H1 (cell line): ENCODE data around the gene WDR1. TPM values are rescaled to one million over a fixed set of nuclear protein-coding genes. Genes with fewer than 3 reads are reported as not detected.

Experiments
- CTCF ChIA-PET: fragments of 300-600 bp; sonication (Branson Sonifier 250); formaldehyde crosslinking; loops from one replicate; lab custom pipeline; 2021; ENCODE audit not compliant: partially characterized antibody; lab: Charles Lee
- POLR2A ChIA-PET: fragments of 300-600 bp; sonication (Branson Sonifier 250); formaldehyde crosslinking; loops from one replicate; lab custom pipeline; 2021; ENCODE audit warnings: inconsistent platforms; ENCODE audit not compliant: partially characterized antibody; lab: Charles Lee
- DNase-seq, 2 experiments: peaks; one replicate each; pipeline versions ENCODE4 v3.0.0 to v3.0.0-alpha.2; 2010 to 2022; ENCODE audit warnings: low spot score in 2 of 2, low read depth in 1 of 2, mixed read lengths in 1 of 2
- FAIRE-seq: peaks from 2 replicates; lab custom pipeline; 2011; peaks lifted over from hg19 to GRCh38; lab: Jason Lieb, UNC
- H2AFZ ChIP-seq: 2 replicates; pipeline ENCODE4 v1.8.1; 2012; ENCODE audit warnings: low read length, inconsistent platforms
- H2AK5ac ChIP-seq: 2 replicates; pipeline ENCODE4 v1.6.1; 2013; ENCODE audit warnings: low read depth, low read length
- H2BK120ac ChIP-seq: replicated peaks from 2 replicates; pipeline ENCODE3; 2013; ENCODE audit warnings: low read depth, low read length, inconsistent platforms
- H2BK12ac ChIP-seq: 2 replicates; pipeline ENCODE4 v1.6.1; 2013; ENCODE audit warnings: low read depth, low read length
- H2BK15ac ChIP-seq: 2 replicates; pipeline ENCODE4 v1.6.1; 2013; ENCODE audit warnings: low read length
- H2BK20ac ChIP-seq: 2 replicates; pipeline ENCODE4 v1.6.1; 2013; ENCODE audit warnings: low read length
- H2BK5ac ChIP-seq: 2 replicates; pipeline ENCODE4 v1.6.1; 2013; ENCODE audit warnings: low read depth, low read length
- H3K14ac ChIP-seq: 2 replicates; pipeline ENCODE4 v1.6.1; 2013; ENCODE audit warnings: inconsistent platforms; ENCODE audit not compliant: insufficient read length
- H3K18ac ChIP-seq: 2 replicates; pipeline ENCODE4 v1.6.1; 2013; ENCODE audit warnings: low read length; ENCODE audit errors: extremely low read depth
- H3K23ac ChIP-seq: 2 replicates; pipeline ENCODE4 v1.6.1; 2013; ENCODE audit warnings: inconsistent platforms; ENCODE audit not compliant: insufficient read length
- H3K23me2 ChIP-seq: 2 replicates; pipeline ENCODE4 v1.6.1; 2013; ENCODE audit warnings: low read depth, low read length
- H3K27ac ChIP-seq: 2 replicates; pipeline ENCODE4 v1.6.1; 2011; ENCODE audit warnings: low read depth, low read length, inconsistent platforms
- H3K27me3 ChIP-seq, 4 experiments: replicated peaks in 1 of 4; 1 replicate in 1 of 4; 2 replicates in 3 of 4; pipeline versions ENCODE4 v1.6.1 to v1.8.1; 2011 to 2013; ENCODE audit warnings: low read length in 3 of 4, mild to moderate bottlenecking in 3 of 4, inconsistent platforms in 2 of 4, mixed read lengths in 2 of 4, moderate library complexity in 1 of 4; ENCODE audit not compliant: control insufficient read depth in 3 of 4, insufficient read depth in 3 of 4; ENCODE audit errors: extremely low read depth in 1 of 4
- H3K36me3 ChIP-seq, 4 experiments: 2 replicates each; pipeline versions ENCODE4 v1.6.1 to v1.8.1; 2011 to 2013; ENCODE audit warnings: mild to moderate bottlenecking in 4 of 4, low read length in 3 of 4, moderate library complexity in 2 of 4, control low read depth in 1 of 4, inconsistent platforms in 1 of 4; ENCODE audit not compliant: insufficient read depth in 4 of 4, control insufficient read depth in 2 of 4
- H3K4ac ChIP-seq: replicated peaks from 2 replicates; pipeline ENCODE3; 2013; ENCODE audit warnings: low read length, low read depth, mixed read lengths, inconsistent platforms; ENCODE audit not compliant: insufficient read length
- H3K4me1 ChIP-seq, 4 experiments: replicated peaks in 1 of 4; 1 replicate in 1 of 4; 2 replicates in 3 of 4; pipeline versions ENCODE4 v1.6.1 to v1.8.1; 2011 to 2013; ENCODE audit warnings: low read length in 3 of 4, inconsistent platforms in 2 of 4, mixed read lengths in 1 of 4; ENCODE audit not compliant: insufficient read depth in 4 of 4, control insufficient read depth in 3 of 4
- H3K4me2 ChIP-seq, 2 experiments: 2 replicates each; pipeline versions ENCODE4 v1.6.1 to v1.8.1; 2011 to 2013; ENCODE audit warnings: low read depth in 2 of 2, low read length in 2 of 2, control low read depth in 1 of 2, inconsistent platforms in 1 of 2, mild to moderate bottlenecking in 1 of 2; ENCODE audit not compliant: insufficient read depth in 1 of 2
- H3K4me3 ChIP-seq, 4 experiments: fragments of 200-600, 300-600 bp in 1 of 4; sonication (generic), shearing (Covaris generic), sonication (Bioruptor Twin) in 1 of 4; 2 replicates each; pipeline versions ENCODE4 v1.5.1 to v1.8.1; 2011 to 2016; ENCODE audit warnings: low read length in 4 of 4, low read depth in 3 of 4, control low read depth in 2 of 4, inconsistent platforms in 2 of 4, mild to moderate bottlenecking in 2 of 4, mixed read lengths in 1 of 4, moderate library complexity in 1 of 4; ENCODE audit not compliant: insufficient read depth in 2 of 4; ENCODE audit errors: extremely low read depth in 1 of 4
- H3K56ac ChIP-seq: replicated peaks from 2 replicates; pipeline ENCODE3; 2013; ENCODE audit warnings: low read depth, mild to moderate bottlenecking, mixed read lengths, low read length, inconsistent platforms; ENCODE audit not compliant: insufficient read length
- H3K79me1 ChIP-seq: 2 replicates; pipeline ENCODE4 v1.6.1; 2013; ENCODE audit warnings: low read depth, low read length, control low read depth
- H3K79me2 ChIP-seq, 2 experiments: 2 replicates each; pipeline versions ENCODE4 v1.6.1 to v1.8.1; 2012 to 2013; ENCODE audit warnings: low read length in 2 of 2, mild to moderate bottlenecking in 2 of 2, inconsistent platforms in 1 of 2; ENCODE audit not compliant: insufficient read depth in 2 of 2, control insufficient read depth in 1 of 2
- H3K9ac ChIP-seq, 4 experiments: replicated peaks in 1 of 4; 1 replicate in 1 of 4; 2 replicates in 3 of 4; pipeline versions ENCODE4 v1.6.1 to v1.8.1; 2011 to 2013; ENCODE audit warnings: low read depth in 3 of 4, low read length in 3 of 4, control low read depth in 2 of 4, mild to moderate bottlenecking in 2 of 4, moderate library complexity in 2 of 4, inconsistent platforms in 1 of 4; ENCODE audit errors: extremely low read depth in 1 of 4
- H3K9me3 ChIP-seq, 2 experiments: 2 replicates each; pipeline versions ENCODE4 v1.6.1 to v1.8.1; 2012 to 2013; ENCODE audit warnings: mild to moderate bottlenecking in 2 of 2, moderate library complexity in 2 of 2, control low read depth in 1 of 2, inconsistent platforms in 1 of 2, low read depth in 1 of 2, low read length in 1 of 2, mixed read lengths in 1 of 2; ENCODE audit not compliant: insufficient read depth in 2 of 2
- H4K20me1 ChIP-seq, 2 experiments: replicated peaks in 1 of 2; 2 replicates each; pipeline versions ENCODE3 to v1.8.1; 2011 to 2013; ENCODE audit warnings: inconsistent platforms in 2 of 2, low read length in 2 of 2, mild to moderate bottlenecking in 1 of 2; ENCODE audit not compliant: insufficient read depth in 2 of 2, control insufficient read depth in 1 of 2
- H4K5ac ChIP-seq: 2 replicates; pipeline ENCODE4 v1.6.1; 2013; ENCODE audit warnings: low read length, low read depth, mixed read lengths, inconsistent platforms; ENCODE audit not compliant: insufficient read length
- H4K8ac ChIP-seq: 2 replicates; pipeline ENCODE4 v1.8.0; 2013; ENCODE audit warnings: mild to moderate bottlenecking, moderate library complexity, low read length, inconsistent platforms; ENCODE audit not compliant: insufficient read depth; ENCODE audit errors: extremely low read depth
- H4K91ac ChIP-seq: replicated peaks from 2 replicates; pipeline ENCODE3; 2013; ENCODE audit warnings: low read length, mixed read lengths, inconsistent platforms; ENCODE audit not compliant: insufficient read length
- SIX5 ChIP-seq: IDR thresholded peaks from 2 replicates; pipeline ENCODE4 v1.6.1; 2011; ENCODE audit warnings: mild to moderate bottlenecking, low read depth, low read length
- SP2 ChIP-seq: IDR thresholded peaks from 2 replicates; pipeline ENCODE4 v1.6.1; 2012; ENCODE audit warnings: mild to moderate bottlenecking, low read length, inconsistent platforms
- WGBS, 2 experiments: shearing (Covaris generic) in 1 of 2; methylation state at CpG; one replicate each; pipeline versions ENCODE4 v1.1.6 to v1.1.7; 2013 to 2015; ENCODE audit warnings: low lambda C conversion rate in 2 of 2, mixed read lengths in 2 of 2, inconsistent platforms in 1 of 2, low coverage in 1 of 2, missing lambda C conversion rate in 1 of 2; ENCODE audit not compliant: insufficient replicate concordance in 2 of 2, insufficient coverage in 1 of 2, insufficient read length in 1 of 2; ENCODE audit errors: extremely low coverage in 1 of 2, missing lambda C conversion rate in 1 of 2; 5-methylcytosine and 5-hydroxymethylcytosine counted together
- polyA plus RNA-seq, 7 experiments: library from polyadenylated mRNA; depleted of rRNA in 3 of 7; stranded (reverse) in 5 of 7; unstranded in 2 of 7; fragments of >200 nt in 5 of 7; fragments of 200-250 nt in 2 of 7; gene quantifications; 1 replicate in 5 of 7; 2 replicates in 1 of 7; 4 replicates in 1 of 7; pipeline versions ENCODE4 v1.2.1 to v1.2.3, GENCODE V29; 2011 to 2013; ENCODE audit warnings: missing spikeins in 2 of 7, mixed read lengths in 2 of 7
- total RNA-seq: library from RNA; stranded (reverse); fragmentation: NEBNext Ultra II Directional; extraction: Animal tissue kit (Norgen Biotek cat#: 25700); gene quantifications from 2 replicates; pipeline ENCODE4 v1.2.1, GENCODE V29; 2021

WDR1 gene
- total and polyA plus RNA-seq, 2 of the 8 experiments (the other 6 are each of a cell fraction or from before 2014, with no cell fraction given) = 315 to 377 TPM

- H2BK5ac ChIP-seq = no peak overlapping the region
- H4K8ac ChIP-seq = no peak overlapping the region
- H2BK120ac ChIP-seq = no peak overlapping the region
- H3K4me1 ChIP-seq = peaks cover 18 to 45% (median 29%) of the 10 kb centered on the region in 4 experiments
- no peak overlapping the region for H3K4ac ChIP-seq
- H2AFZ ChIP-seq = no peak overlapping the region
- POLR2A ChIA-PET = interaction anchor here (0.6 to 13.7 kb wide), 9 partner anchors 10 to 190 kb away, joined by 3 to 197 read pairs (median 7); no protein-coding TSS in a partner anchor
- peaks cover 23 to 26% of the 10 kb centered on the region in 2 experiments for H4K20me1 ChIP-seq
- H3K27me3 ChIP-seq = no peaks in the 10 kb centered on the region
- no peak overlapping the region for H4K5ac ChIP-seq
- peak overlapping the region in 1 of 4 experiments; percentile 17; a peak in 2 of 8 replicates for H3K4me3 ChIP-seq
- H2BK12ac ChIP-seq = no peak overlapping the region
- CTCF ChIA-PET = interaction anchor here (1.1 to 1.4 kb wide), 2 partner anchors 9 to 18 kb away, joined by 3 to 5 read pairs; no protein-coding TSS in a partner anchor
- H3K18ac ChIP-seq = no peak overlapping the region
- no peak for DNase-seq
- H3K27ac ChIP-seq = no peak overlapping the region
- no peaks in the 10 kb centered on the region for H3K9me3 ChIP-seq
- H3K23me2 ChIP-seq = peaks cover 6% of the 10 kb centered on the region; the same call in 1 of the 2 replicates
- FAIRE-seq = no peak
- peak overlapping the region in 1 of 2 experiments; percentile 87; a peak in 1 of 4 replicates for H3K4me2 ChIP-seq
- H3K79me1 ChIP-seq = peaks cover 17% of the 10 kb centered on the region
- no peak overlapping the region for H3K56ac ChIP-seq
- no peak overlapping the region for H2BK20ac ChIP-seq
- no peak overlapping the region for H2BK15ac ChIP-seq
- peaks cover 30 to 64% of the 10 kb centered on the region in 2 experiments for H3K79me2 ChIP-seq
- 87% methylated on average over 7 of the region's 7 CpGs; no CpG with 5 or more reads in 1 of the 2 experiments for WGBS, 2 experiments
- H3K14ac ChIP-seq = no peak overlapping the region
- no peak overlapping the region for H2AK5ac ChIP-seq
- peaks cover 20 to 59% (median 39%) of the 10 kb centered on the region in 4 experiments for H3K36me3 ChIP-seq
- no peak overlapping the region for H4K91ac ChIP-seq
- TF ChIP-seq SP2 (no peak), SIX5 (no peak)
- no peak overlapping the region for H3K23ac ChIP-seq
- H3K9ac ChIP-seq = no peak overlapping the region
These were observed 2.0 kb downstream of the WDR1 start for GRCh38 chr4:10114607-10115006.
